ENCODE measurements around the gene CACNB4. TPM values are rescaled to one million over a fixed set of nuclear protein-coding genes. Genes with fewer than 3 reads are reported as not detected.

CACNB4 gene
- total RNA-seq, 2 experiments from 2014 or later, result 0.14 to 0.20 TPM

- no peak for TF ChIP-seq CTCF (IDR thresholded peaks at IDR 0.05)
- no peak for DNase-seq
- POLR2A ChIA-PET, result no interaction called here
- Mint-ChIP-seq H3K9me3 (no peaks in the 10 kb centered on the region), H3K27me3 (no peaks in the 10 kb centered on the region), H3K36me3 (ENCODE audit: low read depth) (peaks cover 52% of the 10 kb centered on the region), H3K27ac (no peak overlapping the region), H3K4me1 (ENCODE audit: low read depth) (peaks cover 23% of the 10 kb centered on the region), H3K4me3 (no peak overlapping the region)
- peaks cover 35% of the 10 kb centered on the region for H3K36me3 ChIP-seq (ENCODE audit: insufficient read depth, low read length)
- no peaks in the 10 kb centered on the region for H3K27me3 ChIP-seq (ENCODE audit: control insufficient read depth in 1 of 2, insufficient read depth in 2 of 2, low read length in 2 of 2)
- H3K4me1 ChIP-seq (ENCODE audit: insufficient read depth, low read length), result no peaks in the 10 kb centered on the region
- CTCF ChIA-PET, result interaction anchor here (0.6 kb wide), 1 partner anchor 11 kb away, joined by 3 read pairs; the partner anchor contains the start of gene ARL5A
- intact Hi-C loops (cut with DNase I, micrococcal nuclease), result no loop called here
- H3K9me3 ChIP-seq (ENCODE audit: control insufficient read depth in 1 of 2, insufficient read depth in 1 of 2, low read length in 2 of 2), result no peaks in the 10 kb centered on the region
- H3K4me3 ChIP-seq (ENCODE audit: low read length), result no peak overlapping the region
- ATAC-seq (ENCODE audit: poor library complexity), result no peak
- H3K27ac ChIP-seq (ENCODE audit: low read depth in 1 of 2, low read length in 2 of 2), result no peak overlapping the region
Observed at GRCh38 chr2:151816843-151817242, 282.0 kb downstream of the CACNB4 start.

GRCh38 chr2:151815821-151816489, 282.9 kb downstream of the CACNB4 start:
- Histone ChIP-seq H3K27ac (ENCODE audit: low read depth in 1 of 2, low read length in 2 of 2) (no peak overlapping the region), H3K36me3 (ENCODE audit: insufficient read depth, low read length) (peaks cover 41% of the 10 kb centered on the region), H3K9me3 (ENCODE audit: control insufficient read depth in 1 of 2, insufficient read depth in 1 of 2, low read length in 2 of 2) (no peaks in the 10 kb centered on the region), H3K4me1 (ENCODE audit: insufficient read depth, low read length) (no peaks in the 10 kb centered on the region), H3K27me3 (ENCODE audit: control insufficient read depth in 1 of 2, insufficient read depth in 2 of 2, low read length in 2 of 2) (no peaks in the 10 kb centered on the region), H3K4me3 (ENCODE audit: low read length) (no peak overlapping the region)
- ATAC-seq (ENCODE audit: poor library complexity) (no peak), DNase-seq (no peak)
- Mint-ChIP-seq H3K36me3 (ENCODE audit: low read depth) (peaks cover 57% of the 10 kb centered on the region), H3K4me1 (ENCODE audit: low read depth) (peaks cover 17% of the 10 kb centered on the region), H3K9me3 (no peaks in the 10 kb centered on the region), H3K27me3 (no peaks in the 10 kb centered on the region), H3K4me3 (no peak overlapping the region), H3K27ac (no peak overlapping the region)
- ChIA-PET CTCF (no interaction called here), POLR2A (no interaction called here)
- intact Hi-C loops (cut with DNase I, micrococcal nuclease), result no loop called here
- no peak for TF ChIP-seq CTCF (IDR thresholded peaks at IDR 0.05)

- Histone ChIP-seq H3K4me1 (ENCODE audit: insufficient read depth, low read length) (peaks cover 4% of the 10 kb centered on the region), H3K36me3 (ENCODE audit: insufficient read depth, low read length) (peaks cover 64% of the 10 kb centered on the region), H3K4me3 (ENCODE audit: low read length) (no peak overlapping the region), H3K27me3 (ENCODE audit: control insufficient read depth in 1 of 2, insufficient read depth in 2 of 2, low read length in 2 of 2) (no peaks in the 10 kb centered on the region), H3K27ac (ENCODE audit: low read depth in 1 of 2, low read length in 2 of 2) (no peak overlapping the region), H3K9me3 (ENCODE audit: control insufficient read depth in 1 of 2, insufficient read depth in 1 of 2, low read length in 2 of 2) (no peaks in the 10 kb centered on the region)
- POLR2A ChIA-PET, result no interaction called here
- Mint-ChIP-seq H3K4me1 (ENCODE audit: low read depth) (peaks cover 5% of the 10 kb centered on the region), H3K27ac (no peak overlapping the region), H3K27me3 (no peaks in the 10 kb centered on the region), H3K9me3 (no peaks in the 10 kb centered on the region), H3K4me3 (no peak overlapping the region), H3K36me3 (ENCODE audit: low read depth) (peaks cover 51% of the 10 kb centered on the region)
- CTCF ChIA-PET, result interaction anchor here (0.5 to 1.5 kb wide), 5 partner anchors 14 to 216 kb away, joined by 3 to 4 read pairs (median 3); partner anchors contain the start of gene ARL5A
- ATAC-seq (ENCODE audit: poor library complexity) (no peak), DNase-seq (no peak)
- TF ChIP-seq CTCF (IDR thresholded peaks at IDR 0.05), result no peak
- intact Hi-C loops (cut with DNase I, micrococcal nuclease), result no loop called here
Observed at GRCh38 chr2:151810489-151810888, 288.4 kb downstream of the CACNB4 start.

Measured in CD4-positive, alpha-beta T cell (primary cell).